ENCODE data around the gene AMOTL1. TPM values are rescaled to one million over a fixed set of nuclear protein-coding genes. Genes with fewer than 3 reads are reported as not detected.

Gene AMOTL1
- polyA plus RNA-seq, 1 donor from 2014 or later, result 10.7 TPM

- Histone ChIP-seq H3K4me3 (ENCODE audit: low read length) (no peak overlapping the region), H3K9ac (ENCODE audit: low read length) (no peak overlapping the region), H3K4me2 (ENCODE audit: low read length) (no peak overlapping the region), H3K9me3 (ENCODE audit: low read length) (no peaks in the 10 kb centered on the region), H3K27ac (ENCODE audit: low read length) (no peak overlapping the region), H3F3A (ENCODE audit: insufficient read depth, low read length, poor library complexity, severe bottlenecking) (no peaks in the 10 kb centered on the region), H3K27me3 (ENCODE audit: insufficient read depth, low read depth, low read length) (no peaks in the 10 kb centered on the region), H3K9me2 (ENCODE audit: insufficient read depth, low read length) (no peaks in the 10 kb centered on the region), H3K79me2 (replicated peaks; ENCODE audit: insufficient read depth, low read length) (no peaks in the 10 kb centered on the region), H4K20me1 (ENCODE audit: insufficient read depth) (no peaks in the 10 kb centered on the region), H3K36me3 (ENCODE audit: insufficient read depth, low read length) (peaks cover 10% of the 10 kb centered on the region), H2AFZ (ENCODE audit: low read depth, low read length) (no peak overlapping the region)
- TF ChIP-seq EP300 (conservative IDR thresholded peaks at IDR 0.05; ENCODE audit: poor library complexity, severe bottlenecking) (no peak), SMC3 (conservative IDR thresholded peaks at IDR 0.05; ENCODE audit: poor library complexity) (no peak), POLR2AphosphoS5 (IDR thresholded peaks at IDR 0.05) (no peak), RAD21 (conservative IDR thresholded peaks at IDR 0.05) (no peak), REST (IDR thresholded peaks at IDR 0.05; ENCODE audit: borderline replicate concordance) (no peak), TAF1 (IDR thresholded peaks at IDR 0.05; ENCODE audit: low read depth) (no peak), MXI1 (conservative IDR thresholded peaks at IDR 0.05; ENCODE audit: poor library complexity, severe bottlenecking) (no peak), EZH2 (IDR thresholded peaks at IDR 0.05; ENCODE audit: borderline replicate concordance, insufficient read depth, low read length, poor library complexity, severe bottlenecking) (no peak)
- TF ChIP-seq, protein P1, sequence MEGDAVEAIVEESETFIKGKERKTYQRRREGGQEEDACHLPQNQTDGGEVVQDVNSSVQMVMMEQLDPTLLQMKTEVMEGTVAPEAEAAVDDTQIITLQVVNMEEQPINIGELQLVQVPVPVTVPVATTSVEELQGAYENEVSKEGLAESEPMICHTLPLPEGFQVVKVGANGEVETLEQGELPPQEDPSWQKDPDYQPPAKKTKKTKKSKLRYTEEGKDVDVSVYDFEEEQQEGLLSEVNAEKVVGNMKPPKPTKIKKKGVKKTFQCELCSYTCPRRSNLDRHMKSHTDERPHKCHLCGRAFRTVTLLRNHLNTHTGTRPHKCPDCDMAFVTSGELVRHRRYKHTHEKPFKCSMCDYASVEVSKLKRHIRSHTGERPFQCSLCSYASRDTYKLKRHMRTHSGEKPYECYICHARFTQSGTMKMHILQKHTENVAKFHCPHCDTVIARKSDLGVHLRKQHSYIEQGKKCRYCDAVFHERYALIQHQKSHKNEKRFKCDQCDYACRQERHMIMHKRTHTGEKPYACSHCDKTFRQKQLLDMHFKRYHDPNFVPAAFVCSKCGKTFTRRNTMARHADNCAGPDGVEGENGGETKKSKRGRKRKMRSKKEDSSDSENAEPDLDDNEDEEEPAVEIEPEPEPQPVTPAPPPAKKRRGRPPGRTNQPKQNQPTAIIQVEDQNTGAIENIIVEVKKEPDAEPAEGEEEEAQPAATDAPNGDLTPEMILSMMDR (IDR thresholded peaks at IDR 0.05; ENCODE audit: poor library complexity, severe bottlenecking), result no peak
Measured at GRCh38 chr11:94822080-94822479, 53.9 kb downstream of the AMOTL1 start.

- no peak overlapping the region for H2AFZ ChIP-seq (ENCODE audit: low read depth, low read length)
- no peaks in the 10 kb centered on the region for H4K20me1 ChIP-seq (ENCODE audit: insufficient read depth)
- H3K36me3 ChIP-seq (ENCODE audit: insufficient read depth, low read length), result peaks cover 10% of the 10 kb centered on the region
- H3K9ac ChIP-seq (ENCODE audit: low read length), result no peak overlapping the region
- no peaks in the 10 kb centered on the region for H3K79me2 ChIP-seq (replicated peaks; ENCODE audit: insufficient read depth, low read length)
- no peaks in the 10 kb centered on the region for H3K9me3 ChIP-seq (ENCODE audit: low read length)
- TF ChIP-seq, protein P1 (IDR thresholded peaks at IDR 0.05; ENCODE audit: poor library complexity, severe bottlenecking), result no peak
- TF ChIP-seq TAF1 (IDR thresholded peaks at IDR 0.05; ENCODE audit: low read depth) (no peak), RAD21 (conservative IDR thresholded peaks at IDR 0.05) (no peak), POLR2AphosphoS5 (IDR thresholded peaks at IDR 0.05) (no peak), SMC3 (conservative IDR thresholded peaks at IDR 0.05; ENCODE audit: poor library complexity) (no peak), MXI1 (conservative IDR thresholded peaks at IDR 0.05; ENCODE audit: poor library complexity, severe bottlenecking) (no peak), EP300 (conservative IDR thresholded peaks at IDR 0.05; ENCODE audit: poor library complexity, severe bottlenecking) (no peak), REST (IDR thresholded peaks at IDR 0.05; ENCODE audit: borderline replicate concordance) (no peak), EZH2 (IDR thresholded peaks at IDR 0.05; ENCODE audit: borderline replicate concordance, insufficient read depth, low read length, poor library complexity, severe bottlenecking) (no peak)
- H3F3A ChIP-seq (ENCODE audit: insufficient read depth, low read length, poor library complexity, severe bottlenecking), result no peaks in the 10 kb centered on the region
- H3K4me2 ChIP-seq (ENCODE audit: low read length), result no peak overlapping the region
- H3K27ac ChIP-seq (ENCODE audit: low read length), result no peak overlapping the region
- H3K4me3 ChIP-seq (ENCODE audit: low read length), result no peak overlapping the region
- H3K9me2 ChIP-seq (ENCODE audit: insufficient read depth, low read length), result no peaks in the 10 kb centered on the region
- H3K27me3 ChIP-seq (ENCODE audit: insufficient read depth, low read depth, low read length), result no peaks in the 10 kb centered on the region
Measured at GRCh38 chr11:94823102-94823732, 55.1 kb downstream of the AMOTL1 start.
